Stimulated activated CD4-positive, alpha-beta T cell treated with anti-CD3 and anti-CD28 coated beads, Interleukin-2, amount 100 ng/mL, for 48 hours (primary cell): Measurements from ENCODE around the gene NMNAT2.
"Not testable (repeated sequence)": the region's sequence is repeated elsewhere in the genome, so short reads cannot be mapped to it uniquely, and the experiment has no call there.

Experiments used
- DNase-seq, 2 donors: peaks; one replicate each; pipeline ENCODE4 v3.0.0-alpha.2; 2020

Gene NMNAT2

GRCh38 chr1:183282101-183282855 is 135.9 kb downstream of the NMNAT2 start:
- DNase-seq: no peak

- peak; percentile 74 to 75 for DNase-seq
Observed at GRCh38 chr1:183281553-183282091, 136.6 kb downstream of the NMNAT2 start.

GRCh38 chr1:183281039-183281438 is 137.1 kb downstream of the NMNAT2 start:
- DNase-seq: no peak

- DNase-seq: no peak
Observed at GRCh38 chr1:183279835-183280234, 138.3 kb downstream of the NMNAT2 start.

GRCh38 chr1:183278739-183279591 is 139.2 kb downstream of the NMNAT2 start:
- DNase-seq: no peak

- DNase-seq: no peak
Observed at GRCh38 chr1:183277821-183278738, 140.1 kb downstream of the NMNAT2 start.

- no peak for DNase-seq
Observed at GRCh38 chr1:183276386-183277080, 141.6 kb downstream of the NMNAT2 start.

- DNase-seq: no peak
Observed at GRCh38 chr1:183275322-183275721, 142.9 kb downstream of the NMNAT2 start.

GRCh38 chr1:183274836-183275235 is 143.3 kb downstream of the NMNAT2 start:
- no peak for DNase-seq

- not testable (repeated sequence) for DNase-seq
Observed at GRCh38 chr1:183273984-183274383, 144.2 kb downstream of the NMNAT2 start.

- no peak for DNase-seq
Observed at GRCh38 chr1:183273300-183273699, 144.9 kb downstream of the NMNAT2 start.

- DNase-seq: no peak
Observed at GRCh38 chr1:183272390-183272848, 145.8 kb downstream of the NMNAT2 start.

GRCh38 chr1:183270541-183271141 is 147.5 kb downstream of the NMNAT2 start:
- DNase-seq: no peak

- no peak for DNase-seq
Observed at GRCh38 chr1:183267646-183268431, 150.3 kb downstream of the NMNAT2 start.

GRCh38 chr1:183263886-183264602 is 154.1 kb downstream of the NMNAT2 start:
- no peak for DNase-seq

- no peak for DNase-seq
Observed at GRCh38 chr1:183262628-183263200, 155.5 kb downstream of the NMNAT2 start.

- no peak for DNase-seq
Observed at GRCh38 chr1:183259924-183260323, 158.3 kb downstream of the NMNAT2 start.

GRCh38 chr1:183255073-183255472 is 163.1 kb downstream of the NMNAT2 start:
- DNase-seq: no peak

- DNase-seq: no peak
Observed at GRCh38 chr1:183251959-183252450, 166.2 kb downstream of the NMNAT2 start.
